ENCODE data around the gene SREBF1.

SREBF1 gene

DNA sequence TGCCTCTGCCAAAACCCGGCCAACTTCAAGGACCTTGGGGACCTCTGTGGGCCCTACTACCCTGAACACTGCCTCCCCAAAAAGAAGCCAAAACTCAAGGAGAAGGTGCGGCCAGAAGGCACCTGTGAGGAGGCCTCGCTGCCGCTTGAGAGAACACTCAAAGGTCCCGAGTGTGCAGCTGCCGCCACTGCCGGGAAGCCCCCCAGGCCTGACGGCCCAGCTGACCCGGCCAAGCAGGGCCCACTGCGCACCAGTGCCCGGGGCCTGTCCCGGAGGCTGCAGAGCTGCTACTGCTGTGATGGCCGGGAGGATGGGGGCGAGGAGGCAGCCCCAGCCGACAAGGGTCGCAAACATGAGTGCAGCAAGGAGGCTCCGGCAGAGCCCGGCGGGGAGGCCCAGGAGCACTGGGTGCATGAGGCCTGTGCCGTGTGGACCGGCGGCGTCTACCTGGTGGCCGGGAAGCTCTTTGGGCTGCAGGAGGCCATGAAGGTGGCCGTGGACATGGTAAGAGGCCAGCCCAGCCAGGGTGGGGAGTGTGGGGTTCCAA lies 38.7 kb downstream of the SREBF1 start:
- no peaks in the 10 kb centered on the region for H3K27me3 ChIP-seq (ENCODE audit: control insufficient read depth in 1 of 2, insufficient read depth in 2 of 2, low read length in 2 of 2)
- H3K36me3 ChIP-seq (ENCODE audit: control insufficient read depth in 2 of 2, insufficient read depth in 2 of 2, low read length in 2 of 2): peaks cover 3 to 26% of the 10 kb centered on the region in 2 donors
- no peak overlapping the region for H3K4me3 ChIP-seq (ENCODE audit: low read length in 2 of 2)
- H3K9me3 ChIP-seq (ENCODE audit: control insufficient read depth in 2 of 2, low read length in 2 of 2): no peaks in the 10 kb centered on the region
- no peak overlapping the region for H3K27ac ChIP-seq (ENCODE audit: low read length)
- H3K4me1 ChIP-seq (ENCODE audit: control insufficient read depth, insufficient read depth, low read length): peaks cover 23% of the 10 kb centered on the region
- no peak overlapping the region for H3K9ac ChIP-seq (ENCODE audit: low read length in 2 of 2)

DNA sequence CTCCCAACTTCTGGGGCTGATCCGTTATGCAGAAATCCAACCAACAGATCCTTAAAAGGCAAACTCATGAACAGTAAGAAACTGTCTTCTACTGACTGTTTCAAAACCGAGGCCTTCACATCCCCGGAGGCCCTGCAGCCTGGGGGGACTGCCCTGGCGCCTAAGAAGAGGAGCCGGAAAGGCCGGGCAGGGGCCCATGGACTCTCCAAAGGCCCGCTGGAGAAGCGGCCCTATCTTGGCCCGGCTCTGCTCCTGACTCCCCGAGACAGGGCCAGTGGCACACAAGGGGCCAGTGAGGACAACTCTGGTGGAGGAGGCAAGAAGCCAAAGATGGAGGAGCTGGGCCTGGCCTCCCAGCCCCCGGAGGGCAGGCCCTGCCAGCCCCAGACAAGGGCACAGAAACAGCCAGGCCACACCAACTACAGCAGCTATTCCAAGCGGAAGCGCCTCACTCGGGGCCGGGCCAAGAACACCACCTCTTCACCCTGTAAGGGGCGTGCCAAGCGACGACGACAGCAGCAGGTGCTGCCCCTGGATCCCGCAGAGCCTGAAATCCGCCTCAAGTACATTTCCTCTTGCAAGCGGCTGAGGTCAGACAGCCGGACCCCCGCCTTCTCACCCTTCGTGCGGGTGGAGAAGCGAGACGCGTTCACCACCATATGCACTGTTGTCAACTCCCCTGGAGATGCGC lies 39.5 kb downstream of the SREBF1 start:
- Histone ChIP-seq H3K4me3 (ENCODE audit: low read length in 2 of 2) (no peak overlapping the region), H3K9ac (ENCODE audit: low read length in 2 of 2) (no peak overlapping the region), H3K27ac (ENCODE audit: low read length) (no peak overlapping the region), H3K4me1 (ENCODE audit: control insufficient read depth, insufficient read depth, low read length) (peaks cover 29% of the 10 kb centered on the region), H3K9me3 (ENCODE audit: control insufficient read depth in 2 of 2, low read length in 2 of 2) (no peaks in the 10 kb centered on the region), H3K27me3 (ENCODE audit: control insufficient read depth in 1 of 2, insufficient read depth in 2 of 2, low read length in 2 of 2) (no peaks in the 10 kb centered on the region), H3K36me3 (ENCODE audit: control insufficient read depth in 2 of 2, insufficient read depth in 2 of 2, low read length in 2 of 2) (peaks cover 3 to 26% of the 10 kb centered on the region in 2 donors)

DNA sequence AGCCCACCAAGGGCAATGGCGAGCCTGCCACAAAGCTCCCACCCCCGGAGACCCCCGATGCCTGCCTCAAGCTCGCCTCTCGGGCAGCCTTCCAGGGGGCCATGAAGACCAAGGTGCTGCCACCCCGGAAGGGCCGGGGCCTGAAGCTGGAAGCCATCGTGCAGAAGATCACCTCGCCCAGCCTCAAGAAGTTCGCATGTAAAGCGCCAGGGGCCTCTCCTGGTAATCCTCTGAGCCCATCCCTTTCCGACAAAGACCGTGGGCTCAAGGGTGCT lies 40.1 kb downstream of the SREBF1 start:
- H3K4me1 ChIP-seq (ENCODE audit: control insufficient read depth, insufficient read depth, low read length): peaks cover 35% of the 10 kb centered on the region
- no peaks in the 10 kb centered on the region for H3K27me3 ChIP-seq (ENCODE audit: control insufficient read depth in 1 of 2, insufficient read depth in 2 of 2, low read length in 2 of 2)
- no peak overlapping the region for H3K27ac ChIP-seq (ENCODE audit: low read length)
- no peak overlapping the region for H3K9ac ChIP-seq (ENCODE audit: low read length in 2 of 2)
- H3K9me3 ChIP-seq (ENCODE audit: control insufficient read depth in 2 of 2, low read length in 2 of 2): no peaks in the 10 kb centered on the region
- H3K4me3 ChIP-seq (ENCODE audit: low read length in 2 of 2): no peak overlapping the region
- peaks cover 3 to 24% of the 10 kb centered on the region in 2 donors for H3K36me3 ChIP-seq (ENCODE audit: control insufficient read depth in 2 of 2, insufficient read depth in 2 of 2, low read length in 2 of 2)

GRCh38 chr17:17795946-17796786 lies 40.6 kb downstream of the SREBF1 start:
- H3K9me3 ChIP-seq (ENCODE audit: control insufficient read depth in 2 of 2, low read length in 2 of 2): no peaks in the 10 kb centered on the region
- H3K27ac ChIP-seq (ENCODE audit: low read length): no peak overlapping the region
- H3K4me3 ChIP-seq (ENCODE audit: low read length in 2 of 2): no peak overlapping the region
- H3K36me3 ChIP-seq (ENCODE audit: control insufficient read depth in 2 of 2, insufficient read depth in 2 of 2, low read length in 2 of 2): peaks cover 3 to 24% of the 10 kb centered on the region in 2 donors
- H3K27me3 ChIP-seq (ENCODE audit: control insufficient read depth in 1 of 2, insufficient read depth in 2 of 2, low read length in 2 of 2): no peaks in the 10 kb centered on the region
- H3K4me1 ChIP-seq (ENCODE audit: control insufficient read depth, insufficient read depth, low read length): peaks cover 40% of the 10 kb centered on the region
- H3K9ac ChIP-seq (ENCODE audit: low read length in 2 of 2): no peak overlapping the region

DNA sequence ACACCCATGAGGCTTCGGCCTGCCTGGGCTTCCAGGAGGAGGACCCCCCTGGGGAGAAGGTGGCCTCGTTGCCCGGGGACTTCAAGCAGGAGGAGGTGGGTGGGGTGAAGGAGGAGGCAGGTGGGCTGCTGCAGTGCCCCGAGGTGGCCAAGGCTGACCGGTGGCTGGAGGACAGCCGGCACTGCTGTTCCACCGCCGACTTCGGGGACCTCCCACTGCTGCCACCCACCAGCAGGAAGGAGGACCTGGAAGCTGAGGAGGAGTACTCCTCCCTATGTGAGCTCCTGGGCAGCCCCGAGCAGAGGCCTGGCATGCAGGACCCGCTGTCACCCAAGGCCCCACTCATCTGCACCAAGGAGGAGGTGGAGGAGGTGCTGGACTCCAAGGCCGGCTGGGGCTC lies 41.5 kb downstream of the SREBF1 start:
- peaks cover 44% of the 10 kb centered on the region for H3K4me1 ChIP-seq (ENCODE audit: control insufficient read depth, insufficient read depth, low read length)

DNA sequence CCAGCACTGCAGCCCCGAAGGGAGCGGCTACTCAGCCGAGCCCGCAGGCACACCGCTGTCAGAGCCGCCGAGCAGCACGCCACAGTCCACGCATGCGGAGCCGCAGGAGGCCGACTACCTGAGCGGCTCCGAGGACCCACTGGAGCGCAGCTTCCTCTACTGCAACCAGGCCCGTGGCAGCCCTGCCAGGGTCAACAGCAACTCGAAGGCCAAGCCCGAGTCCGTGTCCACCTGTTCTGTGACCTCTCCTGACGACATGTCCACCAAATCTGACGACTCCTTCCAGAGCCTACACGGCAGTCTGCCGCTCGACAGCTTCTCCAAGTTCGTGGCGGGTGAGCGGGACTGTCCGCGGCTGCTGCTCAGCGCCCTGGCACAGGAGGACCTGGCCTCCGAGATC lies 42.4 kb downstream of the SREBF1 start:
- H3K9ac ChIP-seq (ENCODE audit: low read length in 2 of 2): no peak overlapping the region
- H3K4me3 ChIP-seq (ENCODE audit: low read length in 2 of 2): no peak overlapping the region
- no peaks in the 10 kb centered on the region for H3K27me3 ChIP-seq (ENCODE audit: control insufficient read depth in 1 of 2, insufficient read depth in 2 of 2, low read length in 2 of 2)
- H3K9me3 ChIP-seq (ENCODE audit: control insufficient read depth in 2 of 2, low read length in 2 of 2): no peaks in the 10 kb centered on the region
- peaks cover 3 to 24% of the 10 kb centered on the region in 2 donors for H3K36me3 ChIP-seq (ENCODE audit: control insufficient read depth in 2 of 2, insufficient read depth in 2 of 2, low read length in 2 of 2)
- no peak overlapping the region for H3K27ac ChIP-seq (ENCODE audit: low read length)
- peaks cover 48% of the 10 kb centered on the region for H3K4me1 ChIP-seq (ENCODE audit: control insufficient read depth, insufficient read depth, low read length)

More for the DNA sequence above, 41.5 kb downstream of the SREBF1 start:
- Histone ChIP-seq H3K9me3 (ENCODE audit: control insufficient read depth in 2 of 2, low read length in 2 of 2) (no peaks in the 10 kb centered on the region), H3K36me3 (ENCODE audit: control insufficient read depth in 2 of 2, insufficient read depth in 2 of 2, low read length in 2 of 2) (peaks cover 3 to 24% of the 10 kb centered on the region in 2 donors), H3K4me3 (ENCODE audit: low read length in 2 of 2) (no peak overlapping the region), H3K27ac (ENCODE audit: low read length) (no peak overlapping the region), H3K9ac (ENCODE audit: low read length in 2 of 2) (no peak overlapping the region), H3K27me3 (ENCODE audit: control insufficient read depth in 1 of 2, insufficient read depth in 2 of 2, low read length in 2 of 2) (no peaks in the 10 kb centered on the region)

DNA sequence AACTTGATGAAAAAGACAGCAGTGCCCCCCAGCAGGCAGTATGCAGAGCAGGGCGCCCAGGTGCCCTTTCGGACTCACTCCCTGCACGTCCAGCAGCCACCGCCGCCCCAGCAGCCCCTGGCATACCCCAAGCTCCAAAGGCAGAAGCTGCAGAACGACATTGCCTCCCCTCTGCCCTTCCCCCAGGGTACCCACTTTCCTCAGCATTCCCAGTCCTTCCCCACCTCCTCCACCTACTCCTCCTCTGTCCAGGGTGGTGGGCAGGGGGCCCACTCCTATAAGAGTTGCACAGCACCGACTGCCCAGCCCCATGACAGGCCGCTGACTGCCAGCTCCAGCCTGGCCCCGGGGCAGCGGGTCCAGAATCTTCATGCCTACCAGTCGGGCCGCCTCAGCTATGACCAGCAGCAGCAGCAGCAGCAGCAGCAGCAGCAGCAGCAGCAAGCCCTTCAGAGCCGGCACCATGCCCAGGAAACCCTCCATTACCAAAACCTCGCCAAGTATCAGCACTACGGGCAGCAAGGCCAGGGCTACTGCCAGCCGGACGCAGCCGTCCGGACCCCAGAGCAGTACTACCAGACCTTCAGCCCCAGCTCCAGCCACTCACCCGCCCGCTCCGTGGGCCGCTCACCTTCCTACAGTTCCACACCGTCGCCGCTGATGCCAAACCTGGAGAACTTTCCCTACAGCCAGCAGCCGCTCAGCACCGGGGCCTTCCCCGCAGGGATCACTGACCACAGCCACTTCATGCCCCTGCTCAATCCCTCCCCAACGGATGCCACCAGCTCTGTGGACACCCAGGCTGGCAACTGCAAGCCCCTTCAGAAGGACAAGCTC lies 43.2 kb downstream of the SREBF1 start:
- Histone ChIP-seq H3K9me3 (ENCODE audit: control insufficient read depth in 2 of 2, low read length in 2 of 2) (no peaks in the 10 kb centered on the region), H3K9ac (ENCODE audit: low read length in 2 of 2) (no peak overlapping the region), H3K27me3 (ENCODE audit: control insufficient read depth in 1 of 2, insufficient read depth in 2 of 2, low read length in 2 of 2) (no peaks in the 10 kb centered on the region), H3K36me3 (ENCODE audit: control insufficient read depth in 2 of 2, insufficient read depth in 2 of 2, low read length in 2 of 2) (peaks cover 0 to 20% of the 10 kb centered on the region in 2 donors), H3K4me3 (ENCODE audit: low read length in 2 of 2) (no peak overlapping the region), H3K4me1 (ENCODE audit: control insufficient read depth, insufficient read depth, low read length) (peaks cover 49% of the 10 kb centered on the region), H3K27ac (ENCODE audit: low read length) (peak overlapping the region; percentile 11)

DNA sequence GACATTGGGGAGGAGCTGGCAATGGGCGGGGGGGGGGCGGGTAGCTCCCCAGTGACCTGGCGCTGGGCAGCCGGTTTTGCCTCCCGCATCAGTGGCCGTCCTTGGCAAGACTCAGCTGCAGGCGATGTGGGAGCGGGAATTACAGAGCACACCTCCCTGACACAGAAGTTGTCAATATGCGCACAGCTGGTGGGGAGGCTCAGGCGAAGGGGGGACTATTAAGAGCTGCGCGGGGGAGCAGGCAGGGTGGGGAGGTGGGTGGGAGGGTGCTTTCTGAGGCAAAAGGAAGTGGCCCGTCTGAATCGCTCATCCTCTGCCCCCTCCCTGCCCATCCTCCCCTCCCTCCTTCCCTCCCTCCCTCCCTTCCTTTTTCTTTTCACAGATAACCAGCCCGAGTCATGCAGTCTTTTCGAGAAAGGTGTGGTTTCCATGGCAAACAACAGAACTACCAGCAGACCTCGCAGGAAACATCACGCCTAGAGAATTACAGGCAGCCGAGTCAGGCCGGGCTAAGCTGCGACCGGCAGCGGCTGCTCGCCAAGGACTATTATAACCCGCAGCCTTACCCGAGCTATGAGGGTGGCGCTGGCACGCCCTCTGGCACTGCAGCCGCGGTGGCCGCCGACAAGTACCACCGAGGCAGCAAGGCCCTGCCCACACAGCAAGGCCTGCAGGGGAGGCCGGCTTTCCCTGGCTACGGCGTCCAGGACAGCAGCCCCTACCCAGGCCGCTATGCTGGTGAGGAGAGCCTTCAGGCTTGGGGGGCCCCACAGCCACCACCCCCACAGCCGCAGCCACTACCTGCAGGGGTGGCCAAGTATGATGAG lies 44.0 kb downstream of the SREBF1 start:
- H3K4me3 ChIP-seq (ENCODE audit: low read length in 2 of 2): no peak overlapping the region
- H3K36me3 ChIP-seq (ENCODE audit: control insufficient read depth in 2 of 2, insufficient read depth in 2 of 2, low read length in 2 of 2): peaks cover 0 to 18% of the 10 kb centered on the region in 2 donors
- H3K4me1 ChIP-seq (ENCODE audit: control insufficient read depth, insufficient read depth, low read length): peaks cover 47% of the 10 kb centered on the region
- no peak overlapping the region for H3K9ac ChIP-seq (ENCODE audit: low read length in 2 of 2)
- H3K27ac ChIP-seq (ENCODE audit: low read length): peak overlapping the region; percentile 11
- no peaks in the 10 kb centered on the region for H3K9me3 ChIP-seq (ENCODE audit: control insufficient read depth in 2 of 2, low read length in 2 of 2)
- H3K27me3 ChIP-seq (ENCODE audit: control insufficient read depth in 1 of 2, insufficient read depth in 2 of 2, low read length in 2 of 2): no peaks in the 10 kb centered on the region

- peaks cover 47% of the 10 kb centered on the region for H3K4me1 ChIP-seq (ENCODE audit: control insufficient read depth, insufficient read depth, low read length)
- H3K9me3 ChIP-seq (ENCODE audit: control insufficient read depth in 2 of 2, low read length in 2 of 2): no peaks in the 10 kb centered on the region
- peak overlapping the region in 1 of 2 donors; percentile 5 for H3K9ac ChIP-seq (ENCODE audit: low read length in 2 of 2)
- H3K27ac ChIP-seq (ENCODE audit: low read length): no peak overlapping the region
- peaks cover 0 to 17% of the 10 kb centered on the region in 2 donors for H3K36me3 ChIP-seq (ENCODE audit: control insufficient read depth in 2 of 2, insufficient read depth in 2 of 2, low read length in 2 of 2)
- no peak overlapping the region for H3K4me3 ChIP-seq (ENCODE audit: low read length in 2 of 2)
- no peaks in the 10 kb centered on the region for H3K27me3 ChIP-seq (ENCODE audit: control insufficient read depth in 1 of 2, insufficient read depth in 2 of 2, low read length in 2 of 2)
Measured at GRCh38 chr17:17792037-17792550, 44.7 kb downstream of the SREBF1 start.
